ENCODE data around the gene GMPS.
"Not testable (repeated sequence)": the region's sequence is repeated elsewhere in the genome, so short reads cannot be mapped to it uniquely, and the experiment has no call there.

Gene GMPS

GRCh38 chr3:155872904-155873646 is 2.6 kb downstream of the GMPS start:
- no peak for DNase-seq

DNA sequence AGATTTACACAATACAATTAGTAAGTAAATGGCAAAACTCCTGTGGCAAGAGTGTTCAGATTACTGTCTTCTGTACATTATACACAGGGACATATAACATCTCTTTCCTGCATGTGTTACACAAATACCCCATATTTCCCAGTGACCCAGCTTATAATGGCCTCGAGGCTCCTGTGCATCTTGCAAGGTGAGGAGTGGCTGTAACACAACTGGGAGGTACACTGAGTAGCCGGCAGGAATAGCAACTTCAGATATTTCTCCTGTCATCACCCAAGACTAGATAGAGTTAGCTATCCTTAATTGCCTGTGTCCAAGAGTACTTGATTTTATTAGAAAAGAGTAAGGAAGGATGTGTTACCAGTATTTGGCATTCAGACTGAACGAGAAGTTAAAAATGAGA is 5.6 kb downstream of the GMPS start:
- DNase-seq = no peak

DNA sequence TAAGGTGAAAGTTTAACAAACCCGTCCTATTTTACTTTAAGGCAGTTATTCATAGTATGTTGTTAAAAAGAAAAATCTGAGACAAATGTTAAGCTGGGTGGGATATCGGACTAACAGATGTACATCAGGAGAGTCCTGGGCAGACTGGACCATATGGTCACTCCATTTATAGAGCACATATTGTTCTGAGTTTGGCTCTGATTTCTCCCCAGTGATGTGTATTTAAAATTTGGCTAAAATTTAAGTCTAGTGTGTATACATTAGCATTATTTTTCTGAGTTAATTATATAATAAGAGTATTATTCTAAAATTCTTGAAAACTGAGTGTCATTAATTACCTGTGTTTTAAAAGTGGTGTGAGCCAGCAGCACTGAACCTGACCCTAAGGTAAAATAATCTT is 6.1 kb downstream of the GMPS start:
- DNase-seq = no peak

GRCh38 chr3:155880286-155880685 is 9.8 kb downstream of the GMPS start:
- no peak for DNase-seq

DNA sequence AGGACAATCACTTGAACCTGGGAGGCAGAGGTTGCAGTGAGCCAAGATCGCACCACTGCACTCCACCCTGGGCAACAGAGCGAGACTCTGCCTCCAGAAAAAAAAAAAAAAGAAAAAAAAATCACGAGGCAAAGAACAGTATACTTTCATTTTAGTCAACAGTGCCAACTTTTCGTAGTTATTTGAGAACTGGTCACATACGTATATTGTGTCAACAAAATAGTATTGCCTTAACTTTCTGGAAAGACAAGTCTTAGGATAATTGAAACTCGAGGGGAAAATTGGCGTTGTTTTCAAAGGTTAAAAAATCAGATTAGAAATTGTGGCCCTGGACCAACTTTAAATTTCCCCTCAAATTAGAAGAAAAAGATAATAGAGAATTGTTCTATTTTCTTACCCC is 13.8 kb downstream of the GMPS start:
- DNase-seq = no peak

DNA sequence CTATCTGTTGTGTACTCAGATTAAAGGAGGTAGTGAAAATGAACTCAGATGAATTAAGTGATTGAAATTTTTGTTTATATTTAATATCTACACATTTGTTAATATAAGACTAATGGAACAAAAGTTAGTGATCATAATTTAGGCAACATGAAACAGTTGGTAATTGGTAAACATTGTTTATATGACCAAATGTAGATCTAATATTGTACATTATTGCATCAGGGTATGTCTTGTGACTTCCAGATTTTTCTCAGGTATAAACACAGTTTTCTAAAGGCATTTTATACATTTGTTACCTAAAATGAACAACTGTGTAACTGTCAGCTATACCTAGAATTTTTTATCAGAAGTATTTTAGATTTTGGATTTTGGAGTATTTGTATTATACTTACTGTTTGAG is 14.8 kb downstream of the GMPS start:
- DNase-seq = no peak

- DNase-seq = not testable (repeated sequence)
Measured at GRCh38 chr3:155886348-155886747, 15.9 kb downstream of the GMPS start.

- no peak for DNase-seq
Measured at GRCh38 chr3:155886915-155887314, 16.5 kb downstream of the GMPS start.

GRCh38 chr3:155889212-155889611 is 18.8 kb downstream of the GMPS start:
- no peak for DNase-seq

- no peak for DNase-seq
Measured at GRCh38 chr3:155889952-155890351, 19.5 kb downstream of the GMPS start.

DNA sequence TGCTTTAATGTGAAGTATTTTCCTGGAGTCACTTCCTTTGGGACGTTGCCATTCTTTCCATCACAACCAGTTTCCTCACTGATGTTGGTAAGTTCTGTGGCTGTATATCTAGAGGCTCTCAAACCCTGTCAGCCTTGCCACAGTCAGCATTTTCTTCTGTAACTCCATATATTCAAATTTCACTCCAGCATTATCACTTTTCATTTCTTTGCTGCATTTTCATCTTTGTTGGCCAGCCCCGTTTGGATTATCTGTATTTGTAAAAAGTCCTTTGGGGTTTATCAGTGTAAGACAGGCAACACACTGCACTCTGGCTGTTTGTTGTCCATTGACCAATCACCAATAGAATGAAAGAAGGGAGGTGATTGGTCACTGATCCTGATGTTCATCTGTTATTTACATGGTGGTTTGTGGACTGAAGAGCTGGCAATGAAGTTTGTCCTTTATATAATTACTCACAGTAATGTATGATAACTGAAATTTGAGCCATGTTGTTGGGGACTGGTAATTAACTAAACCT is 20.3 kb downstream of the GMPS start:
- no peak for DNase-seq

GRCh38 chr3:155891321-155891720 is 20.9 kb downstream of the GMPS start:
- no peak for DNase-seq

GRCh38 chr3:155895379-155895900 is 25.0 kb downstream of the GMPS start:
- DNase-seq = no peak

DNA sequence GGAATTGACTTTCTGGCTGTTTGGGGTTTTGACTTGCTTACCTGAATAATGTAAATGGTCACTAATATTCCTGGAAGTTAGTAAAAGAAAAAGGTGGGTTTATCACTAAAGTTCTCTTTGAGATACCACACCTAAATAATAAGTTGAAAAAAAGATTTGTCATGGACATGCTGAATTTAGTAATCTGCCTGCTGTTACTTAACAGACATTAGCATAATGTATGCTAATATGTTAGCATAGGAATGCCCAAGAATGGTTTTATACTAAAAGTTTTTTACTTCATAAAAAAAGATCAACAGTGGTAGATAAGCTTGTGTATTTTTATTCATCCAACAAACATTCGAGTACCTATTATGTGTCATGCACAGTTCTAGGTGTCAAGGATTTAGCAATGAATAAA is 36.5 kb downstream of the GMPS start:
- DNase-seq = no peak

DNA sequence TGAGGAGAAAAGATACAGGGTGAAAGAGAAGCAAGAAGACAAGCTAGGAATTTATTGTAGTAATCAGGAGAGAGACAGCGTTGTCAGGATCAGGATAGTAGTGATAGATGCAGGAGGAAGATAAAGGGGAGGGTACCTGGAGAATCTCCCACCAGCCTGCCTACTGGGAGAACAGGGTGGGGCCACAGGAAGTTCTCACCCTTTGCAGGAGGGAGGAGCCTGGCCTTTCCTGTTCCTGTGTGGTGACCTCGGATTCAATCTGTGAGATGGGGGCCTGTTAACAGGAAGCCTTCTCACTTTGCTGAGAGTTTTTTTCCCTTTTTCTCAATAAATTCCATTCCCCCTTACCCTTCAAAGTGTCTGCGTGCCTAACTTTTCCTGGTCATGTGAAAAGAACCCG is 37.6 kb downstream of the GMPS start:
- no peak for DNase-seq

GRCh38 chr3:155908605-155909004 is 38.2 kb downstream of the GMPS start:
- DNase-seq = no peak

- DNase-seq = no peak
Measured at GRCh38 chr3:155912090-155912489, 41.6 kb downstream of the GMPS start.

GRCh38 chr3:155912579-155913190 is 42.2 kb downstream of the GMPS start:
- no peak for DNase-seq

GRCh38 chr3:155917781-155918180 is 47.3 kb downstream of the GMPS start:
- no peak for DNase-seq

DNA sequence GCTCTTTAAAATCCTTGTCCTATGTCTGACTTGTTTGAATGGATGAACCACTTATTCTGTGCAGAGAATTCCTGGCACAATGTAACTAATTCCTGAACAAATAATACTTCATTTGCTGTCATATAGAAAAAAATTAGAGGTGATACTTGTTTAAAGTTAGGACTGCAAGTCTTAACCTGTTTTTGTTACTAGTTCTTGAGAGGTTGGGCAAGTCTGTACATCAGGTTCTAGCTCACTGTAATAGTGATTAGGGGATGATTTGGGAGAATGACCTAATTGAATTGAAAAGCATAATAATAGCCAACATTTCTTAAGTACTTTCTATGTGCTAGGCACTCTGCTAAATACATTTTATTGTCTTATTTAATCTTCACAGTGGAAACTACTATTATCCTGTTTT is 49.3 kb downstream of the GMPS start:
- DNase-seq = no peak

DNA sequence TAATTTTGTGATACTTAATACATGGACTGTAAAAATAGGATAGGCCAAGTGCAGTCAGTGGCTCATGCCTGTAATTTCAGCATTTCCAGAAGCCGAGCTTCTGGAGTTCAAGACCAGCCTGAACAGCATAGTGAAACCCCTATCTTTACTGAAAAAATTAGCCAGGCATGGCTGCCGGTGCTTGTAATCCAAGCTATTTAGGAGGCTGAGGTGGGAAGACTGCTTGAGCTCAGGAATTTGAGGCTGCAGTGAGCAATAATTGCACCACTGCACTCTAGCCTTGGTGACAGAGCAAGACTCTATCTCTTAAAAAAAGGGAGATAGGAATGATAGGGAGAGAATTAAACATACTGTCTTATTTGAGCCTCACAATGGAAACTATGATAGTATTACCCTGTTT is 51.0 kb downstream of the GMPS start:
- DNase-seq = no peak

- no peak for DNase-seq
Measured at GRCh38 chr3:155934230-155934629, 63.8 kb downstream of the GMPS start.

GRCh38 chr3:155938409-155938808 is 68.0 kb downstream of the GMPS start:
- DNase-seq = no peak

GRCh38 chr3:155941354-155941753 is 70.9 kb downstream of the GMPS start:
- no peak for DNase-seq

Measured in CD4-positive, alpha-beta T cell treated with Interleukin-12 subunit alpha and Interleukin-12 subunit beta, for 1 hour (primary cell).